ENCODE data around the gene SGMS1. TPM values are rescaled to one million over a fixed set of nuclear protein-coding genes. Genes with fewer than 3 reads are reported as not detected.

SGMS1 gene
- total RNA-seq, 2 experiments from 2014 or later = 11.6 TPM

GRCh38 chr10:50314169-50315071, 309.3 kb downstream of the SGMS1 start:
- ChIA-PET CTCF (no interaction called here), POLR2A (no interaction called here)

GRCh38 chr10:50312464-50313437, 311.0 kb downstream of the SGMS1 start:
- CTCF ChIA-PET = interaction anchor here (0.9 kb wide), 1 partner anchor 723 kb away, joined by 3 read pairs; no protein-coding TSS in a partner anchor
- POLR2A ChIA-PET = interaction anchor here (1.0 kb wide), 1 partner anchor 10 kb away, joined by 3 read pairs; no protein-coding TSS in a partner anchor

GRCh38 chr10:50310560-50311174, 313.1 kb downstream of the SGMS1 start:
- ChIA-PET CTCF (no interaction called here), POLR2A (no interaction called here)

GRCh38 chr10:50309342-50309741, 314.4 kb downstream of the SGMS1 start:
- ChIA-PET CTCF (no interaction called here), POLR2A (no interaction called here)

- POLR2A ChIA-PET = no interaction called here
- CTCF ChIA-PET = interaction anchor here (0.7 kb wide), 1 partner anchor 271 kb away, joined by 3 read pairs; no protein-coding TSS in a partner anchor
Measured at GRCh38 chr10:50304660-50305059, 319.1 kb downstream of the SGMS1 start.

- ChIA-PET CTCF (no interaction called here), POLR2A (no interaction called here)
Measured at GRCh38 chr10:50299948-50300669, 323.6 kb downstream of the SGMS1 start.

- ChIA-PET POLR2A (no interaction called here), CTCF (no interaction called here)
Measured at GRCh38 chr10:50295367-50295766, 328.4 kb downstream of the SGMS1 start.

GRCh38 chr10:50294582-50294981, 329.2 kb downstream of the SGMS1 start:
- ChIA-PET CTCF (no interaction called here), POLR2A (no interaction called here)

GRCh38 chr10:50293513-50294313, 330.0 kb downstream of the SGMS1 start:
- ChIA-PET CTCF (no interaction called here), POLR2A (no interaction called here)

- CTCF ChIA-PET = no interaction called here
- POLR2A ChIA-PET = no interaction called here
Measured at GRCh38 chr10:50291261-50291850, 332.4 kb downstream of the SGMS1 start.

- CTCF ChIA-PET = interaction anchor here (0.6 kb wide), 1 partner anchor 151 kb away, joined by 3 read pairs; no protein-coding TSS in a partner anchor
- POLR2A ChIA-PET = no interaction called here
Measured at GRCh38 chr10:50289196-50289595, 334.6 kb downstream of the SGMS1 start.

- ChIA-PET POLR2A (no interaction called here), CTCF (no interaction called here)
Measured at GRCh38 chr10:50286996-50287803, 336.6 kb downstream of the SGMS1 start.

- CTCF ChIA-PET = no interaction called here
- POLR2A ChIA-PET = no interaction called here
Measured at GRCh38 chr10:50286517-50286916, 337.2 kb downstream of the SGMS1 start.

- ChIA-PET POLR2A (no interaction called here), CTCF (no interaction called here)
Measured at GRCh38 chr10:50281967-50282522, 341.7 kb downstream of the SGMS1 start.

GRCh38 chr10:50281210-50281966, 342.4 kb downstream of the SGMS1 start:
- CTCF ChIA-PET = no interaction called here

GRCh38 chr10:50280049-50280841, 343.5 kb downstream of the SGMS1 start:
- POLR2A ChIA-PET = no interaction called here
- CTCF ChIA-PET = no interaction called here

More at GRCh38 chr10:50281210-50281966, 342.4 kb downstream of the SGMS1 start:
- POLR2A ChIA-PET = no interaction called here
